Activated naive CD4-positive, alpha-beta T cell treated with anti-CD3 and anti-CD28 coated beads, Interleukin-2, amount 50 U/mL, for 24 hours (primary cell): Measurements from ENCODE around the gene ANKS3.

Experiments used
- H3K27ac Mint-ChIP-seq: one replicate; pipeline ENCODE4 v1.8.0; 2021; ENCODE audit warnings: mild to moderate bottlenecking, mixed read lengths
- H3K27me3 Mint-ChIP-seq: one replicate; pipeline ENCODE4 v1.8.0; 2021; ENCODE audit warnings: mixed read lengths
- H3K36me3 Mint-ChIP-seq: one replicate; pipeline ENCODE4 v1.8.0; 2021; ENCODE audit warnings: mixed read lengths
- H3K4me1 Mint-ChIP-seq: one replicate; pipeline ENCODE4 v1.8.0; 2021; ENCODE audit warnings: mixed read lengths
- H3K4me3 Mint-ChIP-seq: one replicate; pipeline ENCODE4 v1.8.0; 2021; ENCODE audit warnings: mild to moderate bottlenecking, mixed read lengths
- H3K9me3 Mint-ChIP-seq: one replicate; pipeline ENCODE4 v1.8.0; 2021; ENCODE audit warnings: mixed read lengths

The ANKS3 gene

DNA sequence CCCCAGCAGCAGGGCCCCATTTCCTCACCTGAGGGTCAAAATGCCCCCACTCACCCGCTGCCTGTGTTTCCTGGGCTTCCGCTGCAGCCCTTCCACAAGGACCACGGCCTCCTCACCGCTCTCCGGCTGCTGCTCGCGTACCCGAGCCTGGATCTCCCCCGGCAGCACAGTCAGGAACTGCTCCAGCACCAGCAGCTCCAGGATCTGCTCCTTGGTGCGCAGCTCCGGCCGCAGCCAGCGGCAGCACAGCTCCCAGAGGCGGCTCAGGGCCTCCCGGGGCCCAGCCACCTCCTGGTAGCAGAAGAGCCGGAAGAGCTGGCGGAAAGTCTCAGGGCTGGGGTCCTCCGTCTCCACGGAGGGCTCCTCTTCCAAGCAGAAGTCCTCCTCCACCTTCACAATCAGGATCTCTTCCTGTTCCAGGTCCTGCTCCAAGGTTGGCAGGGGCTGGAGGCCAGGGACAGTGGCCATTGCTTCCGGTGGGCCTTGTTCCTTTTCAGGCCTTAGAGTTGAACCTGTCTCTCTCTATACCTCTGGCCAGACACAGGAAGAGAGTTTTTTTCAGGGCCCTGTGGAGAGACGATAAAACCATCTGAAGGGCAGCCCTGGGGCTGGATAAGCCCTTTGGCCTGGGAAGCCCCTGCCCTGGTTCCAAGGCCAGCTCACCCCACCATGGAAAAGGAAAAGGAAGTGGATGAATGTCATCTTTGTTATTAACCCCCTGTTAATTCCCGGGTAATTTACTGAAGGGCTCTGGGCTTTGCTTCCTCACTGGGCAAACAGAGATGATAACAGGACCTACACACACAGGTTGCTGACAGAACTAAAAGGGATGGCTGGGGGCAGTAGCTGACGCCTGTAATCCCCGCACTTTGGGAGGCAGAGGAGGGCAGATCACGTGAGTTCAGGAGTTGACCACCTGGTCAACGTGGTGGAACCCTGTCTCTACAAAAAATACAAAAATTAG, 31.7 kb upstream of the ANKS3 start:
- Mint-ChIP-seq H3K27ac (peak overlapping the region; percentile 69), H3K36me3 (no peaks in the 10 kb centered on the region), H3K9me3 (no peaks in the 10 kb centered on the region), H3K27me3 (no peaks in the 10 kb centered on the region), H3K4me1 (peaks cover 41% of the 10 kb centered on the region), H3K4me3 (peak overlapping the region; percentile 88)

DNA sequence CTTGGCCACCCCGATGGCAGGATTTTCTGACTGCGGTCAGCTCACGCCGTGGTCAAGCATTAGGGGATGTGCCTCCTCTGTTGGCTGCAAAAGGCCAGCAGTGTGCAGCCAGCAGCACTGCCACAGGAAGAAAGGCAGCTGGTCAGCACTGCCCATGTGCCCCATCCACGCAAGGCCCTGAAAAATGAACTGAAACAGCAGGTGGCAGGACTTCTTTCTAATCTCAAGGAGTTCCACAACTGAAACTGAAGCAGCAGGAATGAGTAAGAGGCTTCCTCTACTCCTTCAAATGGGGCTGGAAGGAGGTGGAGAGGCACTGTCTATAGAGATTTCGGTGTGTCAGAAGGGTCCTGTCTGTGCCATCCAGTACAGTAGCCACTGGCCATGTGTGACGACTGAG, 29.7 kb upstream of the ANKS3 start:
- no peaks in the 10 kb centered on the region for H3K9me3 Mint-ChIP-seq
- H3K27ac Mint-ChIP-seq, result no peak overlapping the region
- H3K4me3 Mint-ChIP-seq, result no peak overlapping the region
- H3K36me3 Mint-ChIP-seq, result peaks cover 2% of the 10 kb centered on the region
- H3K27me3 Mint-ChIP-seq, result no peaks in the 10 kb centered on the region
- peaks cover 38% of the 10 kb centered on the region for H3K4me1 Mint-ChIP-seq

DNA sequence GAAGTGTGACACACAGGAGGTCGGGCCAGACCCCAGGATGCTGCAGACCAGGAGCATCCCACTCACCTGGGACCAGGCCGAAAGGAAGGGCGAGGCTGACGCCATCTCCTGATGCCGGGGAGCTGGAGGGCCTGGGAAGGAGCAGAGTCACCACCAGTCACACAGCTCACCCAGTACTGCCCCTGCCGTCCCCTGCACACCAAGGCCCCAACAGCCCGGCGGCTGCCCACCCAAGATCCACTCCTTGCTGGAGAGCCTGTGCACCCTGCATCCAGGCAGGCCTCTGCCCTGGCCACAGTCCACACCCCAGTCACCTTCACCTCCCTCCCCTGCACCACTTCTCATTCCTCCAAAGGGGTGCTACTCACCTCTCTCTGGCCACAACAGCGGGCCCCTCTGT, 28.1 kb upstream of the ANKS3 start:
- H3K4me3 Mint-ChIP-seq, result no peak overlapping the region
- H3K4me1 Mint-ChIP-seq, result peaks cover 26% of the 10 kb centered on the region
- H3K9me3 Mint-ChIP-seq, result no peaks in the 10 kb centered on the region
- H3K36me3 Mint-ChIP-seq, result peaks cover 2% of the 10 kb centered on the region
- H3K27ac Mint-ChIP-seq, result no peak overlapping the region
- no peaks in the 10 kb centered on the region for H3K27me3 Mint-ChIP-seq

DNA sequence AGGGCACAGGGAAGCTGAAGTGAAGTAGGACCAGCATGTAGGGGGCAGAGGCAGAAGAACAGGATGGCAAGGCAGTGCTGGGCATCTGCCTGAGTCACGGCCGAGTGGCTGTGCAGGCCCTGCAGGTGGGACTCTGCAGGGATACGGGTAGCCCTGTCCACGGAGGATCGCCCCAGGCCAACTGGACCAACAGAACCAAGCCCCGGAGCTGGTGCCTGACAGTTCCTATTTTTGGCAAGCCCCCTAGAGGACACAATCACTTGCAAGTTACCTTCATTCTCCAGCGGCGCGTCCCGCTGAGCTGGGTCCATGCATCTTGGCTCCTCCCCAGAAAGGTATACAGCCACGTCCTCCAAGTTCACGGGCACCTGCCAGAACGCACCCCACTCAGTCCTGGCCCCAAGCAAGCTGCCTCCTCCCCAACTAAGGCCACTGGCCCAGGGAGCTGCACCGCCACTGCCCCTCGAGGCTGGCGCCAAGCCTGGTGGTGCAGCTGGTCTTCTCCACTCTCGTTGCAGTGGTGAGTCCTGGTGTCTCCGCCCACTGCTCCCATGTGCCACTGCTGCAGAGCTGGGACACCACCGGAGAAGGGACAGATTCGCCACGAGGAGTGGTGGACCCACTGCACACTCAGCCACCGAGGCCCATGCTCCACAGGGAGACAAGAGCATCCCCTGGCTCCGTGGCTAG, 26.3 kb upstream of the ANKS3 start:
- Mint-ChIP-seq H3K4me3 (no peak overlapping the region), H3K9me3 (no peaks in the 10 kb centered on the region), H3K27ac (no peak overlapping the region), H3K4me1 (peaks cover 19% of the 10 kb centered on the region), H3K36me3 (peaks cover 9% of the 10 kb centered on the region), H3K27me3 (no peaks in the 10 kb centered on the region)

DNA sequence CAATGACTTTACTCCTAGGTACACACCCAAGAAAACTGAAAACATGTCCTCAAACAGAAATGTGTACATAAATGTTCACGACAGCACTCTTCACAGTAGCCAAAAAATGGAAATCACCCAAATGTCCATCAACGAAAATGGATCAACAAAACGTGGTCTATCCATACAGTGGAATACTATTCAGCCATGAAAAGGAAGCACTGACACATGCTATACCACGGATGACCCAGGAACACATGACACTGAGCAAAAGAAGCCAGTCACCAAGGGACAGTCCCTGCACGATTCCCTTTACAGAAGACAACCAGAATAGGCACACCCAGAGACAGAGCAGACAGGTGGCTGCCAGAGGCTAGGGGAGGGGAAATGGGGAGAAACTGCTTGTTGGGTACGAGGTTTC, 21.6 kb upstream of the ANKS3 start:
- H3K4me3 Mint-ChIP-seq, result no peak overlapping the region
- H3K27me3 Mint-ChIP-seq, result no peaks in the 10 kb centered on the region
- H3K4me1 Mint-ChIP-seq, result peaks cover 7% of the 10 kb centered on the region
- peaks cover 9% of the 10 kb centered on the region for H3K36me3 Mint-ChIP-seq
- no peaks in the 10 kb centered on the region for H3K9me3 Mint-ChIP-seq
- no peak overlapping the region for H3K27ac Mint-ChIP-seq

DNA sequence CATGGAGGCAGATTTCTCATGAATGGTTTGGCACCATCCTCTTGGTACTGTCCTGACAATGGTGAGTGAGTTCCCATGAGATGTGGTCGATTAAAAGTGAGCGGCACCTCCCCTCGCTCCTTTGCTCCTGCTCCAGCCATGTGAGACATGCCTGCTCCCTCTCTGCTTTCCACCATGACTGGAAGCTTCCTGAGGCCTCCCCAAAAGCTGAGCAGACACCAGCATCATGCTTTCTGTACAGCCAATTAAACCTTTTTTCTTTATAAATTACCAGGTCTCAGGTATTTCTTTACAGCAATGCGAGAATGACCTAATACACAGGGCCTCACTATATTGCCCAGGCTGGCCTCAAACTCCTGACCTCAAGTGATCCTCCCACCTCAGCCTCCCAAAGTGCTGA, 20.8 kb upstream of the ANKS3 start:
- Mint-ChIP-seq H3K36me3 (peaks cover 8% of the 10 kb centered on the region), H3K27me3 (no peaks in the 10 kb centered on the region), H3K4me1 (peaks cover 5% of the 10 kb centered on the region), H3K4me3 (no peak overlapping the region), H3K27ac (no peak overlapping the region), H3K9me3 (no peaks in the 10 kb centered on the region)

DNA sequence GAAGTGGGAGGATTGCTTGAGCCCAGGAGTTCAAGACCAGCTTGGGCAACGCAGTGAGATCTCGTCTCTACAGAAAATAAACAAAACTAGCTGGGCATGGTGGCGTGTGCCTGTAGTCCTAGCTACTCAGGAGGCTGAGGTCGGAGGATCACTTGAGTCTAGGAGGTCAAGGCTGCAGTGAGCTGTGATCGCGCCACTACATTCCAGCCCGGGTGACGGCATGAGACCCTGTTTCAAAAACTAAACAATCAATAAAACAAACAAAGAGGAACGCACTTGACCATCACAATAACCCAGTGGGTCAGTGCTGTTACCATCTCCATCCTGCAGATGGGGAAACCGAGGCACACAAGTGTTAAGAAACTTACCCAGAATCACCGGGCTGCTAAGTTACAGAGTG, 19.2 kb upstream of the ANKS3 start:
- Mint-ChIP-seq H3K4me3 (no peak overlapping the region), H3K9me3 (no peaks in the 10 kb centered on the region), H3K27me3 (no peaks in the 10 kb centered on the region), H3K36me3 (peaks cover 7% of the 10 kb centered on the region), H3K4me1 (peaks cover 3% of the 10 kb centered on the region), H3K27ac (no peak overlapping the region)

DNA sequence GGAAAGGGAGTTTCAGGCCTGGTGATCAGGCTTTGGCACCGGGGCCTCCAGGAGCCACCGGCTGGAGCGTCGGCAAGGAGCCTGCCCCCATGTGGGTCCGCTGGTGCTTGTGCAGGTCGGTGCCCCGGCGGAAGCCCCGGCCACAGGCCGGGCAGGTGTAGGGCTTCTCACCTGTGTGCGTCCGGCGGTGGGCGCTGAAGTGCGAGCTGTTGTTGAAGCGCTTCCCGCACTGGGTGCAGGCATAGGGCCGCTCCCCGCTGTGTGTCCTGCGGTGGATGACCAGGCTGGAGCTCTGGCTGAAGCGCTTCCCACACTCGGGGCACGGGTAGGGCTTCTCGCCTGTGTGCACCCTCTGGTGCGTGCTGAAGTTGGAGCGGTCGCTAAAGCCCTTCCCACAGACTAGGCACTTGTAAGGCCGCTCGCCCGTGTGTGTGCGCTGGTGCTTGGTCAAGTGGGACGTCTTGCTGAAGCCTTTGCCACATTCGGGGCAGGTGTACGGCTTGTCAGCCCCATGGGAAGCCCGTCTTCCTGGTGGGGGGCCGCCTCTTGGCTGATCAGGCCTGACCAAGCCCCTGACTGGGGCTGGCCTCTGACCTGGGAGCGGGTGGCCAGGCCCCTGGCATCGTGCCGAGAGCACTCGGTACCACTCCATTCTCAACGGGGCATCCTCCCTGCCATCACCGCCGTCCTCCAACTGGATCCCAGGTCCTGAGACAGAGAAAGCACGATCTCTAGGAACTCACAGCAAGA, 18.5 kb upstream of the ANKS3 start:
- no peak overlapping the region for H3K27ac Mint-ChIP-seq
- no peaks in the 10 kb centered on the region for H3K9me3 Mint-ChIP-seq
- peaks cover 10% of the 10 kb centered on the region for H3K4me1 Mint-ChIP-seq
- H3K36me3 Mint-ChIP-seq, result peaks cover 7% of the 10 kb centered on the region
- no peak overlapping the region for H3K4me3 Mint-ChIP-seq
- H3K27me3 Mint-ChIP-seq, result no peaks in the 10 kb centered on the region

DNA sequence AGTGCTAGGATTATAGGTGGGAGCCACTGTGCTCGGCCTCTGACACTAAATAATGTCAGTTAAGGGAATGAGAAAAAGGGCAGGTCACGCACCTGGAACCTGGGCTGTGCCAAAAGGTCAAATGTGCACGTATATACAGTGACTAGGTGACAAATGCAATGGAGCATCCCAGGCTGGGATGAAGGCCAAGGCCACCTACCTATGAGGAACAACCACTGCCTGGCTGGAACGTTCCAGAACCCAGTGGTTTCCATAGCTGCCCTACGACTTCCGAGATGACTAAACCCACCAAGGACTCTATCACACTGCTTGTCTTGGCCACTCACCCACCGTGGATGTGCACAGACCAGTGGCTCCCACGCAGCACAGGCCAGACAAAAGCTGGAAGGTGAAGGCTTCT, 16.8 kb upstream of the ANKS3 start:
- no peak overlapping the region for H3K27ac Mint-ChIP-seq
- H3K4me1 Mint-ChIP-seq, result peaks cover 15% of the 10 kb centered on the region
- no peaks in the 10 kb centered on the region for H3K27me3 Mint-ChIP-seq
- no peaks in the 10 kb centered on the region for H3K9me3 Mint-ChIP-seq
- peaks cover 5% of the 10 kb centered on the region for H3K36me3 Mint-ChIP-seq
- H3K4me3 Mint-ChIP-seq, result no peak overlapping the region

DNA sequence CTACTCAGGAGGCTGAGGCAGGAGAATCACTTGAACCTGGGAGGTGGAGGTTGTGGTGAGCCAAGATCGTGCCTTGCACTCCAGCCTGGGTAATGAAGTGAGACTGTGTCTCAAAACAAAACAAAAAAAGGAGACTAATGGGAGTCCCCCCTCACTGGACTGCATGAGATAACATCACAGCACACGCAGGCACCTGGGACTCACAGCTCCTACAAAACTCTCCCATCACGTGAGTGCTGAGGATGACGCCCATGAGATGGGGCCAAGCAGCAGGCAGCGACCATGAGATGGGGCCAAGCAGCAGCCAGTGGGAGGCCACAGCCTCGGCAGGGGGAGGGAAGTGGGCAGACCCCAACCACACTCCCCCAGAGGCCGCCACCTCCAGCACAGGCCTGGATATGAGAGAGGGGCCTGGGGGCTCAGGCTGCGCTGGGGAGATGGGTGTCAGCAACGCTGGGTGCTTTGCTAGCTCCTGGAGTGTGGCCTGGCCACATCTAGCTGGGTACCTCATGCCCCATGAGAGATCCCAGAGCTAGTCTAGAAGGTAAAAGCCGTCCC, 15.7 kb upstream of the ANKS3 start:
- Mint-ChIP-seq H3K4me3 (no peak overlapping the region), H3K27ac (no peak overlapping the region), H3K4me1 (peaks cover 12% of the 10 kb centered on the region), H3K9me3 (no peaks in the 10 kb centered on the region), H3K36me3 (no peaks in the 10 kb centered on the region), H3K27me3 (no peaks in the 10 kb centered on the region)

DNA sequence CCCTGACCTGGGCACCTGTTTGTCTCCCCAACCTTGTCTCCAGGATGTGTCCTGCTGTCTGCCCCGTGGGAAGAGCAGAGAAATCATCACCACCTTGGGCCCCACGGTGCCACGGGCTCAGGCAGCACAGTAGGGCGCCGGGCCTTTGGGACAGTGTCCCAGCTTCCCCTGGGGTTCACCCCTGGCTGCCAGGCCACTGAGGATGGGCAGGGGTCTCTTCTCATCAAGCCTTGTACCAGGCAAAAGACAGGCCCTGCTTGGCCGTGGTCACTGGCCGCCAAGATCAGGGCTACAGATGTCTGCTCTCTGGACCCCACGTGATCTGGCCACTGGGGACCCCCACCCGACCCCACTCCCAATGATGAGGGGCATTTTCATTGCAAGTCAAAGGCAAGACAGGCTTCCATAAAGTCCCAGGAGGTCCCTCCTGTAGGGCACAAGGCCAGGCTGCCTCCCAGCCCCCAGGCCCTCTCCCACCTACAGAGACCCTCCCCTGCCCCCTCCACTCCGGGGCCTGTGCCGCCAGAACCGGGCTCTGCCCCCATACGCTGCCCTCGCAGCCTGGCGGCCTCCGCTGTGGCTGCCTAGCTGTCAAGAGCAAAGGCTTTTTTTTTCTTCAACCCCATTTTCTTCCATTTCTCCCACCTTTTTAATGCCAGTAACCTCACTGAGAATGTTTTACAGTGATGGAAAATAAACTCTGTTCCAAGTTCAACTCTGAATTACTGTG, 14.8 kb upstream of the ANKS3 start:
- no peaks in the 10 kb centered on the region for H3K36me3 Mint-ChIP-seq
- no peak overlapping the region for H3K4me3 Mint-ChIP-seq
- H3K9me3 Mint-ChIP-seq, result no peaks in the 10 kb centered on the region
- H3K4me1 Mint-ChIP-seq, result peaks cover 12% of the 10 kb centered on the region
- H3K27me3 Mint-ChIP-seq, result no peaks in the 10 kb centered on the region
- H3K27ac Mint-ChIP-seq, result peak overlapping the region; percentile 93

DNA sequence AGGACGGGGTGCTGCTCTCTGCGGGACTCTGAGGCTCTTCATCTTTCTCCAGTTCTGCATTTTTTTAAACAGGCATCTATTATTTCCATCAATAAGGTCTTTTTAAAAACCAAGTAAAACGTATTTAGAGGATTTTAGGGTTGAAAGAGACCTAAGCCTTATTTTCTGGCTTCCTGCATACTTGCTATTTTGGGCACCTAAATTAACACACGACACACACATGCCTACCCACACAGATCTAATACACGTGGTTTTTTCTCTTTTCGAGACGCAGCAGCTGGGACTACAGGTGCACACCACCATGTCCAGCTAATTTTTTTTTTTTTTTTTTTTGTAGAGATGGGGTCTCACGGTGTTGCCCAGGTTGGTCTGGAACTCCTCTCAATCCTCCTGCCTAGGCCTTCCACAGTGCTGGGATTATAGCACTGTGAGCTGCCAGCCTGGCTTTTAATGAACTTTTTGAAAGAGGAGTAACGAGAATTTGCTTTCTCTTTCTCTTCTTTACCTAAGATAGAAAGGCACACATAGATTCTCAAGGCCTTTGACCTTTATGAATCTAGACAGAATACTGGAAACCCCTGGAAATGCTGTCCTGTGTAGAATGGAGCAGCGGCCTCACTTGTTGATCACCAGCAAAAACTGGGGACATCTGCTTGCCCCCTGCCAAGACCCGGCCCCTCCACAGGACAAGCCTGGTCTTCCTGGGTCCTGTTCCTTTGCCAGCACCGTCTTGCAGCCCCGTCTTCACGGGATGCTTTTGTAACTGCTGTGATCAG, 14.0 kb upstream of the ANKS3 start:
- Mint-ChIP-seq H3K9me3 (no peaks in the 10 kb centered on the region), H3K27ac (peak overlapping the region; percentile 93), H3K27me3 (no peaks in the 10 kb centered on the region), H3K36me3 (no peaks in the 10 kb centered on the region), H3K4me1 (peaks cover 18% of the 10 kb centered on the region), H3K4me3 (no peak overlapping the region)

DNA sequence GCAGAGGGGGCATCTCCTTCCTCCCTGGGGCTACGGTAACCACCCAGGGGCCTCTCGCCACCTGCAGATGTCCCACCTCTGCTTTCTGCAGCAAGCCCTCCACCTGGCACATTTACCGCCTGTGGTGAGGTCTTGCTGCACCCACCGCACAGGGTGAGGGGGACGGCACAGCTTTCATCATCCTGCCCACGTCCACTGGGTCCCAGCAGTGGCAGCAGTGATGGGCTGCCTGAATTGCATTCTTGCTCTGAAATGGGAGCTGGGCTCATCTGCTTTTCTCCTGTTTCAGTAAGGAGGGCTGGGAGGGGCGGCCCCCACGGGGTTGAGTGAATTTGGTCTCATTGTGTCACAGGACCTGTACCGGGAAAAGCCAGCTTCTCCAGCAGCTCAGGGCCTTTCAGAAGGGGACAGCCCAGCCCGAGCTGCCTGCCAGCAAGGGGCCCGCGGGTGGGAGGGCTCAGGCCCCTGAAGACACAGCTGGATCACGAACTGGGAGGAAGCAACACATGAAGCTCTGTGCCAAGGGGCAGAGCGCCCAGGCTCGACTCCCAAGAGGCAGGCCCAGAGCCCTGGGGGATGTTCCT, 13.0 kb upstream of the ANKS3 start:
- H3K4me3 Mint-ChIP-seq, result no peak overlapping the region
- H3K27ac Mint-ChIP-seq, result no peak overlapping the region
- no peaks in the 10 kb centered on the region for H3K36me3 Mint-ChIP-seq
- no peaks in the 10 kb centered on the region for H3K9me3 Mint-ChIP-seq
- H3K27me3 Mint-ChIP-seq, result no peaks in the 10 kb centered on the region
- H3K4me1 Mint-ChIP-seq, result peaks cover 21% of the 10 kb centered on the region

DNA sequence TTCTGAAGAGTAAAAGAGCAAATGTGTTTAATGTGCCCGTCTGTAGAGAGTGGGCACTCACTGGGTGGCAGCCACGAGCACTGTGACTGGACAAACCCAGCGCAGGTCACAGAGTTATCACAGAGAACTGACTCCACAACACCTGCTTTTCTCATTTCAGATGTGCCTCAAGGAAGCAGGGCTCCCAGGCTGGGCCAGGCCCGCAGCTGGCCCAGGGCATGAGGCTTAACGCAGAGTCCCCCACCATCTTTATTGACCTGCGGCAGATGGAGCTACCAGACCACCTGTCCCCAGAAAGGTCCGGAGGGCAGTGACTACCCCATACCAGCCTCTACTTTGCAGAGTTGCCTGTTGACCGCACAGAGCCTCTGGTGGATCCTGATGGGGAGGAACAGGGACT, 12.1 kb upstream of the ANKS3 start:
- Mint-ChIP-seq H3K27ac (no peak overlapping the region), H3K4me3 (no peak overlapping the region), H3K9me3 (no peaks in the 10 kb centered on the region), H3K36me3 (no peaks in the 10 kb centered on the region), H3K27me3 (no peaks in the 10 kb centered on the region), H3K4me1 (peaks cover 21% of the 10 kb centered on the region)
